Peyer's patch (tissue), 4 donors: ENCODE measurements around the gene DZANK1.

ENCODE experiments used
- CTCF ChIP-seq, 6 experiments: fragments of 450-650 bp in 4 of 6; fragments of 200-600 bp in 2 of 6; sonication (generic) in 1 of 6; IDR thresholded peaks; one replicate each; pipeline ENCODE4 v1.5.1; 2017 to 2019; ENCODE audit warnings: antibody characterized with exemption in 6 of 6, mild to moderate bottlenecking in 3 of 6, moderate library complexity in 1 of 6
- POLR2A ChIP-seq, 2 donors: fragments of 450-650 bp; IDR thresholded peaks; one replicate each; pipeline ENCODE4 v1.5.1; 2017; ENCODE audit warnings: antibody characterized with exemption in 2 of 2, mild to moderate bottlenecking in 2 of 2, moderate library complexity in 2 of 2

GRCh38 chr20:18414140-18414539 is 52.7 kb downstream of the DZANK1 start:
- TF ChIP-seq CTCF (IDR thresholded peaks at IDR 0.05) (no peak), POLR2A (IDR thresholded peaks at IDR 0.05) (no peak)
